Astrocyte of the cerebellum (primary cell): ENCODE data around the gene SLC10A7.
A peak's percentile ranks its signal among the peaks of the same experiment; 100 is the strongest.

Source experiments
- DNase-seq: peaks from one replicate; pipeline ENCODE4 v3.0.0-alpha.2; 2011; ENCODE audit warnings: low read depth
- H3K4me3 ChIP-seq: 2 replicates; pipeline ENCODE4 v1.5.1; 2011; ENCODE audit warnings: mild to moderate bottlenecking, low read depth, low read length, moderate library complexity
- in situ Hi-C: cut with HindIII; loops from 2 replicates; pipeline ENCODE4 v1.10.0; 2017; ENCODE audit warnings: low sequenced_read_pairs
- TF ChIP-seq, protein P1 (sequence below): IDR thresholded peaks from 2 replicates; pipeline ENCODE4 v1.5.1; 2012; ENCODE audit warnings: low read length, low read depth, moderate library complexity, mild to moderate bottlenecking; ENCODE audit errors: missing control alignments

The SLC10A7 gene

DNA sequence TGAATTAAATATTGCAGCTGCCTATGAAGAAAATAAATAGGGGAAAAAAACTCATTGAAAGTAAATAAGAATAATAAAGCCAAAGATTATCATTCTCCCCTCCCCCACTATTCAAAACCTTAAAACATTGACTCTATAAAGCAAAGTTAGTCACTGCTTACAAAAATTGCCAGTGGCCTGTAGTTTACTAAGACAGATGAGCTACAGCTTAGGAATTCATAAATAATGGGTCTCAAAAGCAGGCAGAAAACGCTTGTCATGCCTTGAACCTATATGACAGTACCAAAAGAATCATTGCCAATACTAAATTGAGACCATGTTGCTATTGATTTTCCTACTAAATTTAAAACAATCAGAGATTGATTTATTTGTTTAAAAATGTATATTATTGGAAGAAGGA is 78.9 kb downstream of the SLC10A7 start:
- peak; percentile 5 for DNase-seq
- TF ChIP-seq, protein P1, sequence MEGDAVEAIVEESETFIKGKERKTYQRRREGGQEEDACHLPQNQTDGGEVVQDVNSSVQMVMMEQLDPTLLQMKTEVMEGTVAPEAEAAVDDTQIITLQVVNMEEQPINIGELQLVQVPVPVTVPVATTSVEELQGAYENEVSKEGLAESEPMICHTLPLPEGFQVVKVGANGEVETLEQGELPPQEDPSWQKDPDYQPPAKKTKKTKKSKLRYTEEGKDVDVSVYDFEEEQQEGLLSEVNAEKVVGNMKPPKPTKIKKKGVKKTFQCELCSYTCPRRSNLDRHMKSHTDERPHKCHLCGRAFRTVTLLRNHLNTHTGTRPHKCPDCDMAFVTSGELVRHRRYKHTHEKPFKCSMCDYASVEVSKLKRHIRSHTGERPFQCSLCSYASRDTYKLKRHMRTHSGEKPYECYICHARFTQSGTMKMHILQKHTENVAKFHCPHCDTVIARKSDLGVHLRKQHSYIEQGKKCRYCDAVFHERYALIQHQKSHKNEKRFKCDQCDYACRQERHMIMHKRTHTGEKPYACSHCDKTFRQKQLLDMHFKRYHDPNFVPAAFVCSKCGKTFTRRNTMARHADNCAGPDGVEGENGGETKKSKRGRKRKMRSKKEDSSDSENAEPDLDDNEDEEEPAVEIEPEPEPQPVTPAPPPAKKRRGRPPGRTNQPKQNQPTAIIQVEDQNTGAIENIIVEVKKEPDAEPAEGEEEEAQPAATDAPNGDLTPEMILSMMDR: no peak
- H3K4me3 ChIP-seq: no peak overlapping the region
- in situ Hi-C loops: no loop called here

DNA sequence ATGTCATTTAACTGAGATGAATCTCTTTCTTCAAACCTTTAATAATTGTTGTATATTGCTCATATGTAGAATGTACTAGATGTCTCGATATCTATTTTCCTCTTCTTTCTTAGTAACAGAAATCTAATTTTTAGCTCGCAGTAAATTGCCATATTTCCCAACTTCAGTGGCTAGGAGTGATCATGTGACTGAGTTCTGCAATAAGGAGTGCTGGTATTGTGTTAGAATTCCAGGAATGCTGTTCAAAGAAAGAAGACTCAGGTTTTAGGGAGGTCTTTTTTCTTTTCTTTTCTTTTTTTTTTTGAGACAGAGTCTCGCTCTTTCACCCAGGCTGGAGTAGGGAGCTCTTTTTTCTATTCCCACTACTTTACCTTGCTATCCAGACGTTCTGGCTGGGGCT is 81.7 kb downstream of the SLC10A7 start:
- no peak overlapping the region for H3K4me3 ChIP-seq
- in situ Hi-C loops: no loop called here
- TF ChIP-seq, protein P1: no peak
- no peak for DNase-seq

GRCh38 chr4:146439437-146439836 is 82.3 kb downstream of the SLC10A7 start:
- in situ Hi-C loops: no loop called here
- H3K4me3 ChIP-seq: no peak overlapping the region
- no peak for DNase-seq
- TF ChIP-seq, protein P1: no peak

- TF ChIP-seq, protein P1: no peak
- H3K4me3 ChIP-seq: no peak overlapping the region
- no peak for DNase-seq
Observed at GRCh38 chr4:146437778-146438177, 84.0 kb downstream of the SLC10A7 start.

GRCh38 chr4:146436423-146437162 is 85.1 kb downstream of the SLC10A7 start:
- in situ Hi-C loops: no loop called here
- DNase-seq: no peak
- no peak overlapping the region for H3K4me3 ChIP-seq
- TF ChIP-seq, protein P1: no peak

More at GRCh38 chr4:146437778-146438177, 84.0 kb downstream of the SLC10A7 start:
- in situ Hi-C loops: no loop called here

DNA sequence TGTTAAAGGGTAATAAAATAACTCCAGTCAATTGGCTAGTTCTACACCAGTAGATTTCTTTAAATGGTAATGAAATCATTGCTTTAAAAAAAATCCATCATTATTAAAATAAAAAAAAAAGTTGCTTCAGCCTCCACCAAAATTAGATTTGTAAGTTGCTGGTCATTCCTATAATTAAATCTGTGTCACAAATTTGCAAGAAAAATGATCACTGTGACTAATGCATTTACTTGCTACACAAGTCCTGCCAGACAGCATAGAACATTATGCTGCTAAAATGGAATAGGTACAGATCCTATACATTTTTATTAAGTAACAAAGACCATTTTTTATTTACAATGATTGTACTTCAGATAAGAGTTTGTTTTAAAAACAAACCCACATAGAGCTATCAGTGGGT is 85.8 kb downstream of the SLC10A7 start:
- DNase-seq: no peak
- H3K4me3 ChIP-seq: no peak overlapping the region
- TF ChIP-seq, protein P1: no peak
- in situ Hi-C loops: no loop called here
